ENCODE results near the gene PCGF3. TPM values are rescaled to one million over a fixed set of nuclear protein-coding genes. Genes with fewer than 3 reads are reported as not detected.
A peak's percentile ranks its signal among the peaks of the same experiment; 100 is the strongest.

The PCGF3 gene
- total and polyA plus RNA-seq, 10 of the 15 experiments (the other 5 are each of a cell fraction or from before 2014, with no cell fraction given) = 2.2 to 43.8 (median 15.9) TPM

DNA sequence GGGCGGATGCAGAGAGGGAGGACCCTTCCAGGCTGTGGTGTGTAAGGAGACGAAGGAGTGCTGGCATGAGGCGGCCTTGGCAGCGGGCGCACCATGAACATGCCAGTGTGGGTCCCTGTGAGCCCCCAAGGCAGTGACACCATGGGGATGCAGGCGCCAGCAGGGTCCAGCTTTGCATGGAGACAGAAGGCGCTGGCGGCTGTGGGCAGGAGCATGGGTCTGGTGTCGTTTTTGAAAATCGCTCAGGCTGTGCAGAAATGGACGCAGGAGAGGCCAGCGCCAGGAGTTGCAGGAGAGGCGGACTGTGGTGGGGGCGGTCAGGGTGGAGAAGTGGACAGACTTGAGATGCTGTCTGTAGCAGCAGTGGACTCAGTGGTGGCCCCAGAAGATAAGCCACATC is 56.1 kb downstream of the PCGF3 start:
- no TSS peak for BruUV-seq (replicated peaks)
- no peaks in the 10 kb centered on the region for H3K4me1 ChIP-seq (ENCODE audit: control insufficient read depth, insufficient read depth, low read length)
- H2AFZ ChIP-seq (ENCODE audit: control insufficient read depth, low read depth, low read length) = no peak overlapping the region
- SMC1A ChIA-PET (ENCODE audit: uncharacterized antibody, unreplicated experiment) = no interaction called here
- intact Hi-C loops (cut with micrococcal nuclease; ENCODE audit: unreplicated experiment) = no loop called here
- 92% methylated on average over 14 of the region's 14 CpGs for WGBS (ENCODE audit: insufficient coverage, insufficient replicate concordance, low lambda C conversion rate, missing lambda C conversion rate)
- FAIRE-seq = no peak
- no peaks in the 10 kb centered on the region for H3K9me3 ChIP-seq (replicated peaks; ENCODE audit: control insufficient read depth, insufficient read depth, low read length)
- no peaks in the 10 kb centered on the region; the same call in 1 of the 2 replicates for H4K20me1 ChIP-seq (ENCODE audit: control insufficient read depth, insufficient read depth)
- no peak for ATAC-seq
- no peaks in the 10 kb centered on the region for H3K79me2 ChIP-seq (ENCODE audit: control insufficient read depth, insufficient read depth, low read length)
- no peak overlapping the region for H3K4me3 ChIP-seq
- TF ChIP-seq SMC3 (IDR thresholded peaks at IDR 0.05; ENCODE audit: borderline replicate concordance, low read length) = no peak
- TF ChIP-seq FOXM1 (IDR thresholded peaks at IDR 0.05; ENCODE audit: low read depth, low read length) = no peak
- TF ChIP-seq POLR2A (IDR thresholded peaks at IDR 0.05; ENCODE audit: low read depth, low read length) = peak; percentile 42; the same call in 1 of the 2 replicates
- no peak for TF ChIP-seq GABPA (IDR thresholded peaks at IDR 0.05; ENCODE audit: low read depth)
- no peak overlapping the region for H3K27ac ChIP-seq (ENCODE audit: control insufficient read depth, insufficient read depth)
- no peak for DNase-seq (ENCODE audit: low read depth, low spot score)
- H3K36me3 ChIP-seq (ENCODE audit: control insufficient read depth in 2 of 2, insufficient read depth in 2 of 2, low read length in 1 of 2) = peaks cover 9 to 22% of the 10 kb centered on the region in 2 experiments
- H3K27me3 ChIP-seq (replicated peaks in 1 of 2; ENCODE audit: control insufficient read depth in 2 of 2, insufficient read depth in 2 of 2, low read length in 1 of 2) = no peaks in the 10 kb centered on the region
- no peak overlapping the region for H3K9ac ChIP-seq (ENCODE audit: control insufficient read depth, insufficient read depth, low read length)
- RAD21 ChIA-PET (ENCODE audit: unreplicated experiment) = no interaction called here
- H3K4me2 ChIP-seq (ENCODE audit: control insufficient read depth, insufficient read depth) = no peak overlapping the region
- in situ Hi-C loops (cut with MboI) = no loop called here
- CTCF ChIA-PET = no interaction called here
- POLR2A ChIA-PET = no interaction called here

DNA sequence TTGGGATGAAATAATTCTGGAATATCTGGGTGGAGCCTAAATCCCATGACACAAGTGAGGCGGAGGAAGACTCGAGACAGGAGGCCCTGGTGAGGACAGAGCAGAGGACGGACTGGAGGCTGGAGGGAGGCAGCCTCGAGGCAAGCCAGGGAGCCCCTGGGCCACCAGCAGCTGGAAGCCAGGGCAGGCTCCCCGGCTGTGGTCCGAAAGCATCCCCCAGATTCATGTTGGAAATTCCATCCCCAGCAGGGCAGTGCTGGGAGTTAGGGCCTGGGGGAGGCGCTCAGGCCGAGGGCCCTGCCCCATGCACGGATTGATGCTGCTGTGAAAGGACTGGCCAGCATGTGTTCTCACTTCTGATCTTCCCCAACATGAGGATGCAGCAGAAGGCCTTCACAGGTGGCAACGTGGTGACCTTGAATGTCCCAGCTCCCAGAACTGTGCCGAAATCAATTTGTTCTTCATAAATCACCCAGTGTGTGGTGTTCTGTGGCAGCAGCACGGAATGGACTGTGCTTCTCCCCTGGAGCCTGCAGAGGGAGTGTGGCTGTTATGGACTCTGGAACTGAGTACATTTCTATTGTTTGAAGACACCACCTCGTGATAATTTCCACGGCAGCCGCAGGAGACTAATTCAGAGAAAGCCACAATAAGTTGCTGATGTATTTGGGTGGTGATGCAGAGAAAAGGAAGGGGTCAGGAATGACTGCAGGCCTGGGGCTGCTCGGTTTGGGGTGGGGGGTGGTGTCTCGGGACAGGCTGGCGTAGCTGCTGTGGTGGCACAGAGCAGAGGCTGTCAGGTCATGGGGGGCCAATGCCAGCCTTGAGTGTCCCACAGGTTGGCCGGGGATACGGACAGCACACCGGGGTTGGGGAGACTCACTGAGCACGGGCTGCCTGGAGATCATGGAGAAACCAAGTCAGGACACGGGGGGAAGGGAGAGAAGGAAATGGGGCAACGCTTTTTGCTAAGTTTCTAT is 56.9 kb downstream of the PCGF3 start:
- DNase-seq (ENCODE audit: low read depth, low spot score) (no peak), ATAC-seq (peak; percentile 49; the same call in 2 of the 3 replicates), FAIRE-seq (no peak)
- in situ Hi-C loops (cut with MboI) = no loop called here
- no peaks in the 10 kb centered on the region for H3K9me3 ChIP-seq (replicated peaks; ENCODE audit: control insufficient read depth, insufficient read depth, low read length)
- ChIA-PET POLR2A (no interaction called here), SMC1A (ENCODE audit: uncharacterized antibody, unreplicated experiment) (no interaction called here), RAD21 (ENCODE audit: unreplicated experiment) (no interaction called here), CTCF (no interaction called here)
- peaks cover 13 to 22% of the 10 kb centered on the region in 2 experiments for H3K36me3 ChIP-seq (ENCODE audit: control insufficient read depth in 2 of 2, insufficient read depth in 2 of 2, low read length in 1 of 2)
- intact Hi-C loops (cut with micrococcal nuclease; ENCODE audit: unreplicated experiment) = no loop called here
- TF ChIP-seq, protein P1, sequence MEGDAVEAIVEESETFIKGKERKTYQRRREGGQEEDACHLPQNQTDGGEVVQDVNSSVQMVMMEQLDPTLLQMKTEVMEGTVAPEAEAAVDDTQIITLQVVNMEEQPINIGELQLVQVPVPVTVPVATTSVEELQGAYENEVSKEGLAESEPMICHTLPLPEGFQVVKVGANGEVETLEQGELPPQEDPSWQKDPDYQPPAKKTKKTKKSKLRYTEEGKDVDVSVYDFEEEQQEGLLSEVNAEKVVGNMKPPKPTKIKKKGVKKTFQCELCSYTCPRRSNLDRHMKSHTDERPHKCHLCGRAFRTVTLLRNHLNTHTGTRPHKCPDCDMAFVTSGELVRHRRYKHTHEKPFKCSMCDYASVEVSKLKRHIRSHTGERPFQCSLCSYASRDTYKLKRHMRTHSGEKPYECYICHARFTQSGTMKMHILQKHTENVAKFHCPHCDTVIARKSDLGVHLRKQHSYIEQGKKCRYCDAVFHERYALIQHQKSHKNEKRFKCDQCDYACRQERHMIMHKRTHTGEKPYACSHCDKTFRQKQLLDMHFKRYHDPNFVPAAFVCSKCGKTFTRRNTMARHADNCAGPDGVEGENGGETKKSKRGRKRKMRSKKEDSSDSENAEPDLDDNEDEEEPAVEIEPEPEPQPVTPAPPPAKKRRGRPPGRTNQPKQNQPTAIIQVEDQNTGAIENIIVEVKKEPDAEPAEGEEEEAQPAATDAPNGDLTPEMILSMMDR (IDR thresholded peaks at IDR 0.05 in 2 of 3, conservative IDR thresholded peaks at IDR 0.05 in 1 of 3; ENCODE audit: control insufficient read depth in 2 of 3, extremely low read depth in 1 of 3, insufficient read depth in 1 of 3, low read depth in 3 of 3, low read length in 3 of 3) = peak; percentile 18 to 35 (median 19); a peak in 3 of 6 replicates
- no peak for TF ChIP-seq NR2F1 (conservative IDR thresholded peaks at IDR 0.05)
- H3K4me1 ChIP-seq (ENCODE audit: control insufficient read depth, insufficient read depth, low read length) = no peaks in the 10 kb centered on the region
- H4K20me1 ChIP-seq (ENCODE audit: control insufficient read depth, insufficient read depth) = no peaks in the 10 kb centered on the region; the same call in 1 of the 2 replicates
- 89% methylated on average over 24 of the region's 24 CpGs for WGBS (ENCODE audit: insufficient coverage, insufficient replicate concordance, low lambda C conversion rate, missing lambda C conversion rate)
- no peak overlapping the region for H3K9ac ChIP-seq (ENCODE audit: control insufficient read depth, insufficient read depth, low read length)
- H3K4me2 ChIP-seq (ENCODE audit: control insufficient read depth, insufficient read depth) = no peak overlapping the region
- no peaks in the 10 kb centered on the region for H3K27me3 ChIP-seq (replicated peaks in 1 of 2; ENCODE audit: control insufficient read depth in 2 of 2, insufficient read depth in 2 of 2, low read length in 1 of 2)
- BruUV-seq (replicated peaks) = no TSS peak
- H3K4me3 ChIP-seq = no peak overlapping the region
- no peaks in the 10 kb centered on the region for H3K79me2 ChIP-seq (ENCODE audit: control insufficient read depth, insufficient read depth, low read length)
- H2AFZ ChIP-seq (ENCODE audit: control insufficient read depth, low read depth, low read length) = no peak overlapping the region
- H3K27ac ChIP-seq (ENCODE audit: control insufficient read depth, insufficient read depth) = no peak overlapping the region

Data from GM12878 (cell line).